ELR (cell line): ENCODE measurements around the gene SMG1.
"Not testable (repeated sequence)": the region's sequence is repeated elsewhere in the genome, so short reads cannot be mapped to it uniquely, and the experiment has no call there.

Source experiments
- DNase-seq: peaks from one replicate; pipeline ENCODE4 v3.0.0-alpha.2; 2015; ENCODE audit warnings: low read depth

The SMG1 gene

DNA sequence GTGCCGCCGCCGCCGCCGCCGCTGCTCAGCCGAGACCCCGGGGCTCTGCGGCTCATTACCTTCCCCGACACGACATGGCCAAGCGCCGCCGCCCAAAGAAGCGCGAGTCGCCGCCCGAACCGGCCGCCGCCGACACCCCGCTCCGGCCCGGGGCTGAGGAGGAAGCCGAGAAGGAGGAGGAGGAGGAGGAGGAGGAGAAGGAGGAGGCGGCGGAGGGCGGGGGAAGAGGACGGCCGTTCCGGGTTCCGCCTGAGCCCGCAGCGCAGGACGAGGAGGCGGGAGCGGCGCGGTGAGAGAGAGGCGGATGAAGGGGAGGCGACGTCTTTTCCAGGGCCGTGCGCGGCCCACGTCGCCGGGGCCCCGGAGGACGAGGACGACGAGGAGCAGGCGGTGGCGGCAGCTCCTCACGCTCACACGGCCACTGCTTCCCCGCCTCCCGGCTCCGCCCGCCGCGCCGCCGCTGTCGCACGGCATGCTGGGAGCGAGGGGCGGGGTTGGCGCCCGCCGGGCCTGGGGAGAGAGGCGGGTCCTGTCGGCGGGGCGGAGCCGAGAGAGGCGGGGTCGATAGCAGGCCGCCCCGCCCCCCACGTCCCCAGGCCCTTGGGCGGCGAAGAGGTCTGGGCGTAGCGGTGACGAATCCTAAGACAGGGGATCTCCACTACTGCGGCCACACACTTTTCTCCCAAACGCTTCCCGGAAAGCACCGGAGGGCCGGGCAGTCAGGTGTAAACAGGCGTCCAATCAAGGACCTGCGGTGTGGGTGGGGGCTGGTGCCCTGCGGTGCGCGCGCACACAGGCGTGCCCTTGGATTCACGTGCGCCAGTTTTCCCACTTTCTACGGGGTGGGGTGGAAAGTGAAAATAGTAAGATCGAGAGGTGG is at the start of gene SMG1:
Gene SMG1, minus strand, starts transcription at position 423 of the 880 bp plus-strand sequence. Its CDS starts 367 bp downstream, at position 56.
- peak; percentile 97 for DNase-seq

GRCh38 chr16:18975109-18975508 is 48.9 kb upstream of the SMG1 start:
- DNase-seq: no peak

DNA sequence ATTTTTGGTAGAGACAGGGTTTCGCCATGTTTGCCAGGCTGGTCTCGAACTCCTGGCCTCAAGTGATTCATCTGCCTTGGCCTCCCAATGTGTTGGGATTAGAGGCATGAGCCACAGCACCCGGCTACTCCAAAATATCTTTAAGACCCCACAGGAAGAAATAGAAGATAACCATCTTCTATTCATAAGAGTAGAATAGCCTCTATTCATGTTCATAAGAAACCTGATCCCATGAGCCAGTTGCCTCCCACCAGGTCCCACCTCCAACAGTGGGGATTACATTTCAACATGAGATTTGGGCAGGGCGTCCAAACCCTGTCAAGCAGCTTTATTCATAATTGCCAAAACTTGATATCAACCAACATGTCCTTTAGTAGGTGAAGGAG is 43.6 kb upstream of the SMG1 start:
- DNase-seq: no peak

DNA sequence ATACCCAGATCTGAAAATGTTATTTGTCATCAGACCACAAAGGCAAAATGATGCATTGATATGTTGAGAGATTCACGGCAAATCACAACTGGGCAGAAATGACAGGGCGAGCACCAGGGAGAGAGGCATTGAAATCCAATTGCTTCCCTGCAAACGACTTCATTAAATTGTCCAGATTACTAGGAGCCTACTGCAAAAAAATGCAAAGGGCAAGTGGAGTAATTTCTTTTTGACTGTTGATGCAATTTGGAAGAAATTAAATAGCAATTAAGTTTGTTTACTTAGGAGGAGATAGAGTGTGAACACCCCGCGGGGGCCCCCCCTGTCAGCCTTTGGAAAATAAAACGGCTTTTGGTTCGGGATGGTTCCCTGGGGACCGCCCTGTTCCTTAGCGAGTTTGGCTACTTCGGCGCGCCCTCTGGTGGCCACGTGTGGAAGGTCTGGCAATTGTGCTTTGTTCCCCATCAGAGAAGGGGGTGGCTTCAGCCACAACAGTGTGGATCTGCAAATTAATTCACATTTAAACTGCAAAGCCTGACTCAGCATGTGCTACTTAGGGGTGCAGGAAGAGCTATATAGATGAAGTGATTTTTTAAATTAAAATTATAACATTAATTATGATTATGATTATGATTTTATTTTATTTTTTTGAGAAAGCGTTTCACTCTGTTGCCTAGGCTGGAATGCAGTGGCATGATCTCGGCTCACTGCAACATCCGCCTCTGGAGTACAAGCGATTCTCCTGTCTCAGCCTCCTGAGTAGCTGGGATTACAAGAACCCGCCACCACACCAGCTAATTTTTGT is 43.0 kb upstream of the SMG1 start:
- DNase-seq: peak; percentile 74

- DNase-seq: no peak
These were observed 40.6 kb upstream of the SMG1 start for GRCh38 chr16:18966791-18967190.

GRCh38 chr16:18965555-18965954 is 39.3 kb upstream of the SMG1 start:
- DNase-seq: no peak

DNA sequence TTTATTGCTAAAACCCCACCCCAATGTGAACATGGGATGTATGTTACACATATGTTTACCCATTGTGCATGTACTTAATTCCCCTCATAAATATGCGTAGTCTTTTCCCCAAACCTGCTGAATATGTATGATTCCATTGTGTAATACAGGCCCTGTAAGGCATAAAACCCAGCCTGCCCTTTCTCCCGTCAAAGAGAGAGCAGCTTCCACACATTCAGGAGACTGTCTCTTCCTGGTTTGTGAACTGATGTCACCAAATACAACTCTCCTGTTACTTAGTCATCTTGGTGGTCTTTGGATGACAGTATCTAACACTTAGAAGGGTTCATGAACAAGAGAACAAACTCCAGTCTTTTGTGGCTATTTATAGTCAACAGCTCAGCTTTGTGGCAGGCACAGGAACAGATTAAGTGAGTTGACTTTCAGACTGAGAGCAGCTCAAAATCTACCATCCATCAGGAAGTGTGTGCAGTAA is 32.9 kb upstream of the SMG1 start:
- DNase-seq: peak; percentile 3

- no peak for DNase-seq
These were observed 32.4 kb upstream of the SMG1 start for GRCh38 chr16:18958621-18959029.

- not testable (repeated sequence) for DNase-seq
These were observed 30.5 kb upstream of the SMG1 start for GRCh38 chr16:18956658-18957241.

DNA sequence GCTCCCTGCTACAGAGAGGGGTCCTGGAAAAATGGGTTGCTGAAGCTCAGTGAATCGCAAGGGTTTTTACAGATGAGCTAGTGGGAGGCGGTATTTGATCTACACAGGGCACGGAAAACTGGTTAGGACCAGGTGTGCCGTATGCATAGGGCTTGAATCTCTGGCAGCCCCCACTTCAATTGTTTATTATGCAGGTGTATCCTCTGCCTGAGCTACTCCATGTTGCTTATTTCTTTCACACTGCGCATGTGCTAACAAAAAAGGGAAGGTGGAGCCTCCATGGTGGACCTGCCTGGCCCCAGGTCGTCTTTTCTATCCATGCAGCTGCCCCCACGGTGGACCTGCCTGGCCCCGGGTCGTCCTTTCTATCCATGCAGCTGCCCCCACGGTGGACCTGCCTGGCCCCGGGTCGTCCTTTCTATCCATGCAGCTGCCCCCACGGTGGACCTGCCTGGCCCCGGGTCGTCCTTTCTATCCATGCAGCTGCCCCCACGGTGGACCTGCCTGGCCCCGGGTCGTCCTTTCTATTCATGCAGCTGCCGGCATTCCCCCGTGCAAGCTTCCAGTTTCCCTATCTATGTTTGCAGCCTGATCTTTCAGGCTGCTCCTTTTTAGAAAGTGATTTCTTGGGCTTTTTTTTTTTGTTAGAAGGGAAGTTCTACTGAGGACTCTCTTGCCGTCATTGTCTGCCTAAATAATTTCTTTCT is 29.8 kb upstream of the SMG1 start:
- DNase-seq: not testable (repeated sequence)

GRCh38 chr16:18953547-18953946 is 27.3 kb upstream of the SMG1 start:
- DNase-seq: no peak

DNA sequence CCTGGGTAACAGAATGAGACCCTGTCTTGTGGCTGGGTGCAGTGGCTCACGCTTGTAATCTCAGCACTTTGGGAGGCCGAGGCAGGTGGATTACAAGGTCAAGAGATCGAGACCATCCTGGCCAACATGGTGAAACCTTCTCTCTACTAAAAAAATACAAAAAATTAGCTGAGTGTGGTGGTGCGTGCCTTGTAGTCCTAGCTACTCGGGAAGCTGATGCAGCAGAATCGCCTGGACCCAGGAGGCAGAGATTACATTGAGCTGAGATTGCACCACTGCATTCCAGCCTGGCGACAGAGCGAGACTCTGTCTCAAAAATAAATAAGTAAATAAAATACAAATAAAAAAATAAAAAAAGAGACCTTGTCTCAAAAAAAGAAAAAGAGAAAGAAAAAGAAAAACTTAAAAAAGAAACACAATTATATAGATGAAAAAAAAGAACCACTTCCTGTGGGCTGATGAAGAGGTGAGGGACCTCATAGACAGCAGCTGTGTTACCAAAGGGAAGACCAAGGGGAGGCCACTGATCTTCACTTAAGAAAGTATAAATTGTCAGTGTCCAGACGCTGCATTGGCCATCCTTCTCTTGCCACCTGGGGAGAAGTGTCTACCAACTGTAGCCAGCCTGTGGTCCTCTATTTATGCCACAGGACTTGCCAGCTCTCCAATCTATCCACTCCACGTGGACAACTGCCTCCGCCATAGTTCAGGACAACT is 24.4 kb upstream of the SMG1 start:
- no peak for DNase-seq

- DNase-seq: no peak
These were observed 22.3 kb upstream of the SMG1 start for GRCh38 chr16:18948372-18949020.

DNA sequence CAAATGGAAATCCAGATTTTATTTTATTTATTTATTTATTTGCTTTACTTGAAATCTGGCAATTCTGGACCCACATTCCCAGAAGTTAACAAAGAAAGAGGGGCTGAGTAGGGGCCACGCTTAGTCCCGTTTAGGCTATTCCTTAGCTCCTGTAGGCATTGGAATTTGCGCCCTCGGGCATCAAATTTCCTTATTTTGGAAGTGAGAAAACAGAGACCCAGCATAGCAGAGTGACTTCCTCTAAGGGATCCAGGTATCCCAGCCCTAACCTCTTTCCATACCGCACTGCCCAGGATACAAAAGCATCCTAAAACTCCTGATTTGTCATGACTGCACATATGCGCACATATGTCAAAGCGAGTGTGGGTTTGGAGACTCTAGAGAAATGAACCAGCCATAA is 19.0 kb upstream of the SMG1 start:
- no peak for DNase-seq

GRCh38 chr16:18943414-18943813 is 17.2 kb upstream of the SMG1 start:
- DNase-seq: no peak

DNA sequence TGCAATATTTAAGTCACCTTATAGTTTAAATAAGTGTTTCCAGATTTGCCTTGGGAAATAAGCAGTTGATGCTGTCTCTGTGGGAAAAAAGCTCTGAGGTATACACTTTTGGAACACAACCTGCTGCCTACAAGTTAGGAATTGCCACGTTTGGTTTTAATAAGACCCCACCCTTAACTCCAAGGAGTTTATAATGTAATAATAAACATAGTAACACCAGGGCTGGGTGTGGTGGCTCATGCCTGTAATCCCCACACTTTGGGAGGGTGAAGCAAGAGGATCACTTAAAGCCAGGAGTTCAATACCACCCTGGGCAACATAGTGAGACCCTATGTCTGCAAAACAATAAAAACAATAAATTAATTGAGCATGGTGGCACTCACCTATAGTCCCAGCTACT is 15.9 kb upstream of the SMG1 start:
- DNase-seq: no peak

DNA sequence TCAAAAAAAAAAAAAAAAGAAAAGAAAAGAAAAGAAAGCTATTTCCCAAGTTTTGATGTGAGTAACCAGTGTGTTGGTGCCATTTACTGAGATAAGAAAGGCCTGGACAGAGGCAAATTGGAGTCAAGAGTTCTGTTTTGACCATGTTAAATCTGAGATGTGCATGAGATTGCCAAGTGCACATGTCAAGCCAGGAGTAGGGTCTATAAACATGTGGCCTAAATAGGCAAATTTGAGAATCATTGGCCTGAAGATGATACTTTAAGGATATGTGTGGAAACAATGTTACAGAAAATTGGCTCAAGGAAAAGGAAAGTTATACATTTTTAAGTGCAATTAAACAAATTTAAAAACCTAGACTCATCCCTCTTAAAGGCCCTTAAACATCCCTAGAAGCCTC is 15.3 kb upstream of the SMG1 start:
- DNase-seq: no peak

DNA sequence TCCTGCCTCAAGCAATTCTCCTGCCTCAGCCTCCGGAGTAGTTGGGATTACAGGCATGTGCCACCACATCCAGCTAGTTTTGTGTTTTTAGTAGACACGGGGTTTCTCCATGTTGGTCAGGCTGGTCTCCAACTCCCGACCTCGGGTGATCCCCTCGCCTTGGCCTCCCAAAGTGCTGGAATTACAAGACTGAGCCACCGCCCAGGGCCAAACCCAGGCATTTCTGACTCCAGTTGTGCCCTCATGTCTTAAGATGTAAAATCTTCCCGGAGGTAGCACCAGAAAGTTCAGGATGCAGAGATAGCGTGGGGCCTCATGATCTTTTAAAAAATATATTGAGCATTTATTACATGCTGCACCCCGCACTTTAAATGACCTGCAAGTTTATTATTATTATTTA is 12.8 kb upstream of the SMG1 start:
- DNase-seq: no peak

DNA sequence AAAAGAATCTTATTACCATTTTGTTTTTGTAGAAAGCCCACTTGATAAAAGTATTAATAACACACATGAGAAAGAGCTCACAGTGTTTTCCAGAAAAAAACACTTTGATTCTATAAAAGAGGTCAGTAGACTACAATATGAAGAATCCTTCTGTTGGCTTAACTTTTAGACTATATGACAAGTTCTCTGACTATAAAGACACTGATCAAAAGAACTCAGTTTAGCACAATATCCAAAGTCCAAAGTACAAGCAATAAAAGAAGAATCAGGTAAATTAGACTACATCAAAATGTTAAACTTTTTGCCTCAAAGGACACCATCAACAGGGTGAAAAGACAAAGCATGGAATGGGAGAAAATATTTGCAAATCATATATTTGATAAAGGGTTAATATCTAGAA is 11.2 kb upstream of the SMG1 start:
- DNase-seq: no peak

- DNase-seq: no peak
These were observed 10.6 kb upstream of the SMG1 start for GRCh38 chr16:18936727-18937340.
